Vagina (tissue), 2 donors: ENCODE results near the gene MTA2.

ENCODE experiments used
- POLR2A ChIP-seq, 2 donors: fragments of 450-650 bp; IDR thresholded peaks; one replicate each; pipeline ENCODE4 v1.6.1; 2017; ENCODE audit warnings: antibody characterized with exemption in 2 of 2, mild to moderate bottlenecking in 2 of 2, moderate library complexity in 2 of 2
- POLR2AphosphoS5 ChIP-seq, 2 donors: sonication (generic); formaldehyde crosslinking; IDR thresholded peaks; one replicate each; pipeline ENCODE4 v1.9.0; 2017; ENCODE audit warnings: antibody characterized with exemption in 2 of 2, mild to moderate bottlenecking in 2 of 2, low read depth in 1 of 2; ENCODE audit not compliant: insufficient read depth in 1 of 2
- TF ChIP-seq, protein P1 (sequence below), 3 experiments: fragments of 450-650 bp in 2 of 3; fragments of 200-600 bp in 1 of 3; sonication (generic) in 1 of 3; IDR thresholded peaks; one replicate each; pipeline ENCODE4 v1.5.1; 2017 to 2019; ENCODE audit warnings: antibody characterized with exemption in 3 of 3, mild to moderate bottlenecking in 2 of 3, moderate library complexity in 2 of 3

DNA sequence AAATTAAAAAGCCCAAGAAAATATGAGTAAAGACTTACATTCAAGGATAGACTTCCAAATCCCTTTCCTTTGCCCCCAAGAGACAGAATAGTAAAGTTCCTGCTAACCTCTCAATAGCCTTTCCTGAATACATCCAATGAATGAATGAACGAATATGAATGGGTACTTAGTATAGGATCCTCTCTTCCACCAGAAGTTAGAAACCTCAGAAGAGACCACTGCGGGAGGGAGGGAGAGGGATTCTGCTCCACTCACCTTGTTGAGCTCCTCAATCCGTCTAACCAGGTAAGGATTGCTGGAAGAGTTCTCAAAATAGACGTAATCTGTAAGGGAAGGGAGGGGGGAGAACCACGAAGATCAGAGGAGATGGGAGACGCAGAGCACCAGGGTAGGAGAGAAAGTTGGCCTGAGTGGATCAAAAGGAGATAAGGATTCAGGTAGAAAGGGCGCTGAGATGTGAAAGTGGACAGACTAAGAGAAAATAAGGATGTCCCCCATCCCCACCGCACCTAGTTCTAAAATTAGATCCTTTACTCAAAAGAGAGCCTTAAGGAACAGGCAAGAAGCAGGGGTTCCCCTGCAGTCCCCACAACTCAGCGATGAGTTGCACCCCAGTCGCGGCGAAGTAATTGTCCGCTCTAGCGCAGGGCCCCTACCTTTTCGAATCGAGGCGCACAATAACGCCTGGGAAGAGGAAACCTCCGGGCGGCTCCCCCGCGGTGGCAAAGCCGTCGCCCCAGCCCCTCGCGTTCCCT, 1.1 kb downstream of the MTA2 start:
- TF ChIP-seq, protein P1, sequence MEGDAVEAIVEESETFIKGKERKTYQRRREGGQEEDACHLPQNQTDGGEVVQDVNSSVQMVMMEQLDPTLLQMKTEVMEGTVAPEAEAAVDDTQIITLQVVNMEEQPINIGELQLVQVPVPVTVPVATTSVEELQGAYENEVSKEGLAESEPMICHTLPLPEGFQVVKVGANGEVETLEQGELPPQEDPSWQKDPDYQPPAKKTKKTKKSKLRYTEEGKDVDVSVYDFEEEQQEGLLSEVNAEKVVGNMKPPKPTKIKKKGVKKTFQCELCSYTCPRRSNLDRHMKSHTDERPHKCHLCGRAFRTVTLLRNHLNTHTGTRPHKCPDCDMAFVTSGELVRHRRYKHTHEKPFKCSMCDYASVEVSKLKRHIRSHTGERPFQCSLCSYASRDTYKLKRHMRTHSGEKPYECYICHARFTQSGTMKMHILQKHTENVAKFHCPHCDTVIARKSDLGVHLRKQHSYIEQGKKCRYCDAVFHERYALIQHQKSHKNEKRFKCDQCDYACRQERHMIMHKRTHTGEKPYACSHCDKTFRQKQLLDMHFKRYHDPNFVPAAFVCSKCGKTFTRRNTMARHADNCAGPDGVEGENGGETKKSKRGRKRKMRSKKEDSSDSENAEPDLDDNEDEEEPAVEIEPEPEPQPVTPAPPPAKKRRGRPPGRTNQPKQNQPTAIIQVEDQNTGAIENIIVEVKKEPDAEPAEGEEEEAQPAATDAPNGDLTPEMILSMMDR (IDR thresholded peaks at IDR 0.05) = no peak
- TF ChIP-seq POLR2A (IDR thresholded peaks at IDR 0.05) (no peak), POLR2AphosphoS5 (IDR thresholded peaks at IDR 0.05; ENCODE audit: insufficient read depth in 1 of 2, low read depth in 1 of 2) (no peak)
